OCI-LY7 (cell line): ENCODE results near the gene TRIO.

Source experiments
- EZH2phosphoT487 ChIP-seq: fragments of 200-600 bp; sonication (generic); IDR thresholded peaks from 2 replicates; pipeline ENCODE4 v1.6.1; 2018; ENCODE audit warnings: low read depth, borderline replicate concordance, mild to moderate bottlenecking, mixed run types, antibody characterized with exemption, low read length, moderate library complexity, mixed read lengths
- TF ChIP-seq, protein P1 (sequence below): fragments of 200-600 bp; sonication (generic); conservative IDR thresholded peaks from 2 replicates; pipeline ENCODE4 v1.5.1; 2014; ENCODE audit warnings: mild to moderate bottlenecking, antibody characterized with exemption, low read length, moderate library complexity, mixed read lengths

DNA sequence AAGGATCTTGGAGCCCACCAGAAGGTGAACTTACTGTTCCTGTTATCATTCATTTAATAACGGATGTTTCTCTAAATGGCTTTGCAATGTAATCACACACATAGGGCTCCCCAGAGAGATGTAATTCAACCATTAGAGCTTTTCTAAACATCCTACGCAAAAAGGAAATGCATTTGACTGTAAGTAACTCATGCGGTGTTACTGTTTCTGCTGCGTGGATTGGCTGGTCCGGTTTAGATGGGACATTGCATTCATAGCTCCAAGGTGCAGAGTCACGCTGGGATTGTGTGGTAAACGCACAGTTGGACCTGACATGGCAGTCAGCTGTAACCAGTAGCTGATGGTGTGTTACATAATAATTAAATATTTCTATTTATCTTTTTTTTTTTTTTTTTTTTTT, 252.9 kb downstream of the TRIO start:
- TF ChIP-seq, protein P1, sequence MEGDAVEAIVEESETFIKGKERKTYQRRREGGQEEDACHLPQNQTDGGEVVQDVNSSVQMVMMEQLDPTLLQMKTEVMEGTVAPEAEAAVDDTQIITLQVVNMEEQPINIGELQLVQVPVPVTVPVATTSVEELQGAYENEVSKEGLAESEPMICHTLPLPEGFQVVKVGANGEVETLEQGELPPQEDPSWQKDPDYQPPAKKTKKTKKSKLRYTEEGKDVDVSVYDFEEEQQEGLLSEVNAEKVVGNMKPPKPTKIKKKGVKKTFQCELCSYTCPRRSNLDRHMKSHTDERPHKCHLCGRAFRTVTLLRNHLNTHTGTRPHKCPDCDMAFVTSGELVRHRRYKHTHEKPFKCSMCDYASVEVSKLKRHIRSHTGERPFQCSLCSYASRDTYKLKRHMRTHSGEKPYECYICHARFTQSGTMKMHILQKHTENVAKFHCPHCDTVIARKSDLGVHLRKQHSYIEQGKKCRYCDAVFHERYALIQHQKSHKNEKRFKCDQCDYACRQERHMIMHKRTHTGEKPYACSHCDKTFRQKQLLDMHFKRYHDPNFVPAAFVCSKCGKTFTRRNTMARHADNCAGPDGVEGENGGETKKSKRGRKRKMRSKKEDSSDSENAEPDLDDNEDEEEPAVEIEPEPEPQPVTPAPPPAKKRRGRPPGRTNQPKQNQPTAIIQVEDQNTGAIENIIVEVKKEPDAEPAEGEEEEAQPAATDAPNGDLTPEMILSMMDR, result no peak
- no peak for TF ChIP-seq EZH2phosphoT487
